Measurements from ENCODE around the gene MSGN1. TPM values are rescaled to one million over a fixed set of nuclear protein-coding genes. Genes with fewer than 3 reads are reported as not detected.

Gene MSGN1
- total and polyA plus RNA-seq, 2 experiments from 2014 or later, result not detected

DNA sequence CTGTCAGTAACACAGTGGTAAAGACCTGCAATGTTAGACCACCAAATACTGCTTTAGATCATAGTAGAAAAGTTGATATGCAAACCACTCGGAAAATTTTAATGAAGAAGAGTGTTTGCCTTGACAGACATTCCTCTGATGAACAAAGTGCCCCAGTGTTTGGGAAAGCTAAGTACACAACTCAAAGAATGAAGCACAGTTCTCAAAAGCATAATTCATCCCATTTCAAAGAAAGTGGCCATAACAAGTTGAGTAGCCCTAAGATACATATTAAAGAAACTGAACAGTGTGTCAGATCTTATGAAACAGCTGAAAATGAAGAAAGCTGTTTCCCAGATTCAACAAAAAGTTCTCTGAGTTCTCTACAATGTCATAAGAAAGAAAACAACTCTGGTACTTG, 34.8 kb upstream of the MSGN1 start:
- Histone ChIP-seq H3K4me3 (no peak overlapping the region), H3K27me3 (no peaks in the 10 kb centered on the region), H3K27ac (no peak overlapping the region), H3K4me1 (ENCODE audit: low read depth) (no peaks in the 10 kb centered on the region), H3K9me3 (ENCODE audit: low read depth) (no peaks in the 10 kb centered on the region), H3K36me3 (peaks cover 18% of the 10 kb centered on the region)
- no peak for TF ChIP-seq CTCF (IDR thresholded peaks at IDR 0.05; ENCODE audit: low read depth, low read length)
- DNase-seq (ENCODE audit: low read depth in 1 of 2, low spot score in 1 of 2), result no peak

GRCh38 chr2:17786727-17787126, 29.5 kb upstream of the MSGN1 start:
- Histone ChIP-seq H3K9me3 (ENCODE audit: low read depth) (no peaks in the 10 kb centered on the region), H3K27ac (no peak overlapping the region), H3K36me3 (no peaks in the 10 kb centered on the region), H3K27me3 (no peaks in the 10 kb centered on the region), H3K4me3 (no peak overlapping the region), H3K4me1 (ENCODE audit: low read depth) (no peaks in the 10 kb centered on the region)
- no peak for DNase-seq (ENCODE audit: low read depth in 1 of 2, low spot score in 1 of 2)
- no peak for TF ChIP-seq CTCF (IDR thresholded peaks at IDR 0.05; ENCODE audit: low read depth, low read length)

DNA sequence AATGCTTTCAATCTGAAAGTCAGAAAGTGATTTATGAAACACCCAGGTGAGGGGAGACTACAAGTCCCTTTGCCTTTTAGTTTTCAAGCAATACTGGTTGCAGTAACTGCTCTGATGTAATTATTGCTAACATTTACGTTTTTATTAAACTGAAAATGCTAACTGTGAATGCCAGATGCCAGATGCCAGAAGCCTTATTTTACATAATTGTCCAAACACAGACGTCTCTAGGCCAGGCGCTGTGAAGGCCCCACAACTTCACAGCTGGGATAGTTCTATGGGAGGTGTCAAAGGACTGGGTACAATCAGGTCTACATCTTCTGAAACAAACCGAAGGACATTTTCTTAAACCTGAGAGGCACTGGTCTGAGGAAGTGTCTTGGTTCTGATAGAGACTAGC, 27.5 kb upstream of the MSGN1 start:
- Histone ChIP-seq H3K4me3 (no peak overlapping the region), H3K9me3 (ENCODE audit: low read depth) (no peaks in the 10 kb centered on the region), H3K36me3 (no peaks in the 10 kb centered on the region), H3K27me3 (no peaks in the 10 kb centered on the region), H3K27ac (no peak overlapping the region), H3K4me1 (ENCODE audit: low read depth) (no peaks in the 10 kb centered on the region)
- DNase-seq (ENCODE audit: low read depth in 1 of 2, low spot score in 1 of 2), result no peak
- no peak for TF ChIP-seq CTCF (IDR thresholded peaks at IDR 0.05; ENCODE audit: low read depth, low read length)

DNA sequence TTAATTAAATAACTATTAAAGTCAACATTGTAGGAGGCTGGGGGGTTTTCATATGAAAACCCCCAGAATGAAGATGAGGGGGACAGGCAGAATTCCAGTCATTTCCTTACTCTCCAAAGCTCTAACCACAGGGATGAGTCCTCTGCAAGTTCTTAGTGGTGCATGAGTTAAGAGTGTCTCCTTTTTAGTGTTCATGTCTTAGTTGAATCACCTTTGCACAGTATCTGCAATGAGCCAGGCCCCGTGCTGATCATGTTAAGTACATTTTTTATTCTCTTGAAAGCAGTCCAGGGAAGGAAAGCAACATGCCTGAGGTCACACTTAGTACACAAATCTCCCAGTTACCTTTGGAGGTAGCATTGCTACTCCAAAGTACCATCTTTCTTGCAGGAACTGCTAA, 25.7 kb upstream of the MSGN1 start:
- H3K4me1 ChIP-seq (ENCODE audit: low read depth), result no peaks in the 10 kb centered on the region
- no peak for DNase-seq (ENCODE audit: low read depth in 1 of 2, low spot score in 1 of 2)
- H3K4me3 ChIP-seq, result no peak overlapping the region
- H3K36me3 ChIP-seq, result no peaks in the 10 kb centered on the region
- H3K9me3 ChIP-seq (ENCODE audit: low read depth), result no peaks in the 10 kb centered on the region
- no peaks in the 10 kb centered on the region for H3K27me3 ChIP-seq
- H3K27ac ChIP-seq, result no peak overlapping the region
- no peak for TF ChIP-seq CTCF (IDR thresholded peaks at IDR 0.05; ENCODE audit: low read depth, low read length)

GRCh38 chr2:17791121-17791816, 25.0 kb upstream of the MSGN1 start:
- Histone ChIP-seq H3K27ac (no peak overlapping the region), H3K36me3 (no peaks in the 10 kb centered on the region), H3K27me3 (no peaks in the 10 kb centered on the region), H3K9me3 (ENCODE audit: low read depth) (no peaks in the 10 kb centered on the region), H3K4me3 (no peak overlapping the region), H3K4me1 (ENCODE audit: low read depth) (no peaks in the 10 kb centered on the region)
- DNase-seq (ENCODE audit: low read depth in 1 of 2, low spot score in 1 of 2), result peak in 1 of 2 donors; percentile 91
- no peak for TF ChIP-seq CTCF (IDR thresholded peaks at IDR 0.05; ENCODE audit: low read depth, low read length)
